Right atrium auricular region (tissue), 2 donors: ENCODE measurements around the gene ANAPC13. TPM values are rescaled to one million over a fixed set of nuclear protein-coding genes. Genes with fewer than 3 reads are reported as not detected.

ENCODE experiments used
- DNase-seq: peaks from one replicate; pipeline ENCODE4 v3.0.0-alpha.2; 2019; ENCODE audit warnings: low spot score
- H3K27ac ChIP-seq, 2 donors: fragments of 200-600 bp; sonication (generic); 1 replicate in 1 of 2; 2 replicates in 1 of 2; pipeline ENCODE4 v1.5.1; 2016 to 2019
- H3K27me3 ChIP-seq, 2 donors: fragments of 200-600 bp; sonication (generic); one replicate each; pipeline versions ENCODE4 v1.5.1 to v1.6.0; 2017 to 2019
- H3K36me3 ChIP-seq: fragments of 200-600 bp; sonication (generic); one replicate; pipeline ENCODE4 v1.5.1; 2016
- H3K4me1 ChIP-seq, 2 donors: fragments of 200-600 bp; sonication (generic); one replicate each; pipeline versions ENCODE4 v1.5.1 to v1.6.0; 2017 to 2019
- H3K4me3 ChIP-seq, 2 donors: fragments of 200-600 bp; sonication (generic); 1 replicate in 1 of 2; 2 replicates in 1 of 2; pipeline ENCODE4 v1.5.1; 2017 to 2019; ENCODE audit warnings: mild to moderate bottlenecking in 1 of 2, moderate library complexity in 1 of 2
- H3K9me3 ChIP-seq, 2 donors: fragments of 200-600 bp; sonication (generic); one replicate each; pipeline ENCODE4 v1.5.1; 2019
- CTCF ChIP-seq, 2 donors: fragments of 200-600 bp; sonication (generic); IDR thresholded peaks; one replicate each; pipeline ENCODE4 v1.5.1; 2019; ENCODE audit warnings: antibody characterized with exemption in 2 of 2
- total RNA-seq, 2 donors: library from RNA; depleted of rRNA; stranded (reverse); fragments of >200 nt; gene quantifications; one replicate each; pipeline ENCODE4 v1.1.0, GENCODE V29; 2016

ANAPC13 gene
- total RNA-seq, 2 donors from 2014 or later, result 67.8 to 110 TPM

- peak in 1 of 2 donors; percentile 60 for TF ChIP-seq CTCF (IDR thresholded peaks at IDR 0.05)
- Histone ChIP-seq H3K36me3 (no peaks in the 10 kb centered on the region), H3K4me1 (peaks cover 0 to 28% of the 10 kb centered on the region in 2 donors), H3K27ac (no peak overlapping the region), H3K27me3 (no peaks in the 10 kb centered on the region), H3K4me3 (no peak overlapping the region), H3K9me3 (peaks cover 0 to 6% of the 10 kb centered on the region in 2 donors)
- no peak for DNase-seq
These were observed 36.5 kb downstream of the ANAPC13 start for GRCh38 chr3:134449277-134449676.

- TF ChIP-seq CTCF (IDR thresholded peaks at IDR 0.05), result no peak
- Histone ChIP-seq H3K36me3 (no peaks in the 10 kb centered on the region), H3K9me3 (peaks cover 0 to 6% of the 10 kb centered on the region in 2 donors), H3K4me3 (no peak overlapping the region), H3K27ac (no peak overlapping the region), H3K27me3 (no peaks in the 10 kb centered on the region), H3K4me1 (peaks cover 0 to 28% of the 10 kb centered on the region in 2 donors)
- DNase-seq, result no peak
These were observed 37.1 kb downstream of the ANAPC13 start for GRCh38 chr3:134448664-134449063.

- Histone ChIP-seq H3K27ac (no peak overlapping the region), H3K27me3 (no peaks in the 10 kb centered on the region), H3K9me3 (peaks cover 0 to 6% of the 10 kb centered on the region in 2 donors), H3K4me1 (peaks cover 0 to 28% of the 10 kb centered on the region in 2 donors), H3K4me3 (no peak overlapping the region), H3K36me3 (no peaks in the 10 kb centered on the region)
- no peak for DNase-seq
- no peak for TF ChIP-seq CTCF (IDR thresholded peaks at IDR 0.05)
These were observed 38.4 kb downstream of the ANAPC13 start for GRCh38 chr3:134447351-134447750.

- Histone ChIP-seq H3K4me3 (no peak overlapping the region), H3K27me3 (no peaks in the 10 kb centered on the region), H3K4me1 (peaks cover 0 to 28% of the 10 kb centered on the region in 2 donors), H3K36me3 (no peaks in the 10 kb centered on the region), H3K27ac (no peak overlapping the region), H3K9me3 (peaks cover 0 to 6% of the 10 kb centered on the region in 2 donors)
- no peak for TF ChIP-seq CTCF (IDR thresholded peaks at IDR 0.05)
- DNase-seq, result no peak
These were observed 39.0 kb downstream of the ANAPC13 start for GRCh38 chr3:134446800-134447199.

- Histone ChIP-seq H3K9me3 (peaks cover 0 to 6% of the 10 kb centered on the region in 2 donors), H3K27me3 (no peaks in the 10 kb centered on the region), H3K4me3 (no peak overlapping the region), H3K4me1 (peaks cover 0 to 28% of the 10 kb centered on the region in 2 donors), H3K27ac (no peak overlapping the region), H3K36me3 (no peaks in the 10 kb centered on the region)
- peak; percentile 78 for DNase-seq
- TF ChIP-seq CTCF (IDR thresholded peaks at IDR 0.05), result no peak
These were observed 40.1 kb downstream of the ANAPC13 start for GRCh38 chr3:134445636-134446035.

GRCh38 chr3:134445095-134445494, 40.7 kb downstream of the ANAPC13 start:
- Histone ChIP-seq H3K4me3 (no peak overlapping the region), H3K27me3 (no peaks in the 10 kb centered on the region), H3K27ac (no peak overlapping the region), H3K9me3 (peaks cover 0 to 6% of the 10 kb centered on the region in 2 donors), H3K36me3 (no peaks in the 10 kb centered on the region), H3K4me1 (peaks cover 0 to 28% of the 10 kb centered on the region in 2 donors)
- no peak for TF ChIP-seq CTCF (IDR thresholded peaks at IDR 0.05)
- DNase-seq, result no peak
